ENCODE results near the gene SULT1E1. TPM values are rescaled to one million over a fixed set of nuclear protein-coding genes. Genes with fewer than 3 reads are reported as not detected.

The SULT1E1 gene
- total and polyA plus RNA-seq, 4 donors: 1.8 to 63.0 (median 20.4) TPM

- Histone ChIP-seq H3K36me3 (ENCODE audit: control insufficient read depth in 4 of 4, insufficient read depth in 3 of 4, low read depth in 1 of 4, low read length in 3 of 4) (no peaks in the 10 kb centered on the region), H3K9me3 (ENCODE audit: control insufficient read depth in 4 of 4, low read length in 3 of 4) (no peaks in the 10 kb centered on the region), H3K27me3 (ENCODE audit: control insufficient read depth in 4 of 4, insufficient read depth in 4 of 4, low read length in 3 of 4) (no peaks in the 10 kb centered on the region), H3K9ac (ENCODE audit: low read depth in 1 of 2, low read length in 2 of 2) (no peak overlapping the region), H3K4me3 (ENCODE audit: low read depth in 1 of 3, low read length in 3 of 3) (no peak overlapping the region), H3K27ac (ENCODE audit: low read depth in 1 of 2, low read length in 2 of 2) (no peak overlapping the region), H3K4me1 (ENCODE audit: control insufficient read depth in 4 of 4, insufficient read depth in 4 of 4, low read length in 3 of 4) (peaks cover 0 to 34% (median 12%) of the 10 kb centered on the region in 4 donors)
- no peak for DNase-seq (ENCODE audit: low spot score)
- 35% methylated on average over 1 of the region's 1 CpG for WGBS
- TF ChIP-seq FOXA2 (IDR thresholded peaks at IDR 0.05) (no peak), RXRA (IDR thresholded peaks at IDR 0.05) (no peak), HNF4A (conservative IDR thresholded peaks at IDR 0.05) (no peak), JUND (IDR thresholded peaks at IDR 0.05) (no peak), SP1 (IDR thresholded peaks at IDR 0.05) (no peak), TAF1 (conservative IDR thresholded peaks at IDR 0.05) (no peak)
- TF ChIP-seq, protein P1, sequence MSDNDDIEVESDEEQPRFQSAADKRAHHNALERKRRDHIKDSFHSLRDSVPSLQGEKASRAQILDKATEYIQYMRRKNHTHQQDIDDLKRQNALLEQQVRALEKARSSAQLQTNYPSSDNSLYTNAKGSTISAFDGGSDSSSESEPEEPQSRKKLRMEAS (IDR thresholded peaks at IDR 0.05): no peak
- TF ChIP-seq, protein P2, sequence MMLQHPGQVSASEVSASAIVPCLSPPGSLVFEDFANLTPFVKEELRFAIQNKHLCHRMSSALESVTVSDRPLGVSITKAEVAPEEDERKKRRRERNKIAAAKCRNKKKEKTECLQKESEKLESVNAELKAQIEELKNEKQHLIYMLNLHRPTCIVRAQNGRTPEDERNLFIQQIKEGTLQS (IDR thresholded peaks at IDR 0.05): no peak
These were observed 1.8 kb upstream of the SULT1E1 start for GRCh38 chr4:69861756-69862155.

DNA sequence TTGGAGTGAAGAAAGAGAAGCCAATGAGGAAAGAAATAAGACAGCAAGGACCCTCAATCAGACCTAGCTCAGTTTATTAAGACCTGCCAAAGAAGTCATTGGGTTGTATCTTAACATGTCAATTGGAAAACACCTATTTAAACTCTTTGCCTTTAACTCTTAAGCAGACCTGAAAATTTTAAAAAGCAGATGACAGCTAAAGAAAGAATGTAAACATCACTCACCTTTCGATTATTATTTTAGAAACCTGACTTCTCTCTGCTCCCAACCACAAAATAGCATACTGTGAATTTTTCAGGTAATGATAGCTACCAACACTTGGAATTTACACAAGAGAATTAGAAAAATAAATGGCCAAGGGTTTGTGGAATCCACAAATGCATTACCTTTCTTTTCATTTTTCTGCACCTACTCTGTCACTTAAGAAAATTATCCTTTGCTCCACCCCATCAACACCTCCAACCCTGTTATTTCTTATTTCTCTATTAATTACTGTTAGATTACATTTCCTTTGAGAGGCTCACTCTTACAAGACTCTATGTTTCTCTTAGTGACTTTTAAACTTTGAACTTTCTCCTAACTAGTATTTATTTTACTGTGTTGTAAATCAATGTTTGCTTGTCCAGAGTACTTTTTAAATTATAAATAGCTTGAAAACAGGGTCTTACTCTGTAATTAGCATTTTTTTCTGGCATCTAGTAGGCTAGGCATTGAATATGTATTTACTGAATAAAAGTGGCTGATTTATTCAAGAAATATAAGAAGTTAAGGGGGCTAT lies 765 bp upstream of the SULT1E1 start:
- WGBS: 39% methylated on average over 1 of the region's 1 CpG

More for the DNA sequence above, 765 bp upstream of the SULT1E1 start:
- TF ChIP-seq YY1 (IDR thresholded peaks at IDR 0.05) (peak; percentile 28), ZBTB33 (IDR thresholded peaks at IDR 0.05) (no peak), HNF4G (IDR thresholded peaks at IDR 0.05) (peak; percentile 16), HNF4A (conservative IDR thresholded peaks at IDR 0.05) (peak; percentile 74 to 83), FOXA1 (IDR thresholded peaks at IDR 0.05) (no peak), NR2F2 (IDR thresholded peaks at IDR 0.05) (no peak), RAD21 (IDR thresholded peaks at IDR 0.05) (no peak), GABPA (IDR thresholded peaks at IDR 0.05 in 1 of 2, conservative IDR thresholded peaks at IDR 0.05 in 1 of 2) (no peak), TAF1 (conservative IDR thresholded peaks at IDR 0.05) (no peak), SP1 (IDR thresholded peaks at IDR 0.05) (peak; percentile 29), FOXA2 (IDR thresholded peaks at IDR 0.05) (peak; percentile 9), JUND (IDR thresholded peaks at IDR 0.05) (peak in 1 of 2 donors; percentile 59), RXRA (IDR thresholded peaks at IDR 0.05) (peak; percentile 13 to 42), EGR1 (IDR thresholded peaks at IDR 0.05; ENCODE audit: low read depth in 2 of 2) (no peak)
- TF ChIP-seq, protein P2 (IDR thresholded peaks at IDR 0.05): no peak
- TF ChIP-seq, protein P3, sequence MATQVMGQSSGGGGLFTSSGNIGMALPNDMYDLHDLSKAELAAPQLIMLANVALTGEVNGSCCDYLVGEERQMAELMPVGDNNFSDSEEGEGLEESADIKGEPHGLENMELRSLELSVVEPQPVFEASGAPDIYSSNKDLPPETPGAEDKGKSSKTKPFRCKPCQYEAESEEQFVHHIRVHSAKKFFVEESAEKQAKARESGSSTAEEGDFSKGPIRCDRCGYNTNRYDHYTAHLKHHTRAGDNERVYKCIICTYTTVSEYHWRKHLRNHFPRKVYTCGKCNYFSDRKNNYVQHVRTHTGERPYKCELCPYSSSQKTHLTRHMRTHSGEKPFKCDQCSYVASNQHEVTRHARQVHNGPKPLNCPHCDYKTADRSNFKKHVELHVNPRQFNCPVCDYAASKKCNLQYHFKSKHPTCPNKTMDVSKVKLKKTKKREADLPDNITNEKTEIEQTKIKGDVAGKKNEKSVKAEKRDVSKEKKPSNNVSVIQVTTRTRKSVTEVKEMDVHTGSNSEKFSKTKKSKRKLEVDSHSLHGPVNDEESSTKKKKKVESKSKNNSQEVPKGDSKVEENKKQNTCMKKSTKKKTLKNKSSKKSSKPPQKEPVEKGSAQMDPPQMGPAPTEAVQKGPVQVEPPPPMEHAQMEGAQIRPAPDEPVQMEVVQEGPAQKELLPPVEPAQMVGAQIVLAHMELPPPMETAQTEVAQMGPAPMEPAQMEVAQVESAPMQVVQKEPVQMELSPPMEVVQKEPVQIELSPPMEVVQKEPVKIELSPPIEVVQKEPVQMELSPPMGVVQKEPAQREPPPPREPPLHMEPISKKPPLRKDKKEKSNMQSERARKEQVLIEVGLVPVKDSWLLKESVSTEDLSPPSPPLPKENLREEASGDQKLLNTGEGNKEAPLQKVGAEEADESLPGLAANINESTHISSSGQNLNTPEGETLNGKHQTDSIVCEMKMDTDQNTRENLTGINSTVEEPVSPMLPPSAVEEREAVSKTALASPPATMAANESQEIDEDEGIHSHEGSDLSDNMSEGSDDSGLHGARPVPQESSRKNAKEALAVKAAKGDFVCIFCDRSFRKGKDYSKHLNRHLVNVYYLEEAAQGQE (IDR thresholded peaks at IDR 0.05): peak; percentile 56
- TF ChIP-seq, protein P4, sequence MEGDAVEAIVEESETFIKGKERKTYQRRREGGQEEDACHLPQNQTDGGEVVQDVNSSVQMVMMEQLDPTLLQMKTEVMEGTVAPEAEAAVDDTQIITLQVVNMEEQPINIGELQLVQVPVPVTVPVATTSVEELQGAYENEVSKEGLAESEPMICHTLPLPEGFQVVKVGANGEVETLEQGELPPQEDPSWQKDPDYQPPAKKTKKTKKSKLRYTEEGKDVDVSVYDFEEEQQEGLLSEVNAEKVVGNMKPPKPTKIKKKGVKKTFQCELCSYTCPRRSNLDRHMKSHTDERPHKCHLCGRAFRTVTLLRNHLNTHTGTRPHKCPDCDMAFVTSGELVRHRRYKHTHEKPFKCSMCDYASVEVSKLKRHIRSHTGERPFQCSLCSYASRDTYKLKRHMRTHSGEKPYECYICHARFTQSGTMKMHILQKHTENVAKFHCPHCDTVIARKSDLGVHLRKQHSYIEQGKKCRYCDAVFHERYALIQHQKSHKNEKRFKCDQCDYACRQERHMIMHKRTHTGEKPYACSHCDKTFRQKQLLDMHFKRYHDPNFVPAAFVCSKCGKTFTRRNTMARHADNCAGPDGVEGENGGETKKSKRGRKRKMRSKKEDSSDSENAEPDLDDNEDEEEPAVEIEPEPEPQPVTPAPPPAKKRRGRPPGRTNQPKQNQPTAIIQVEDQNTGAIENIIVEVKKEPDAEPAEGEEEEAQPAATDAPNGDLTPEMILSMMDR (IDR thresholded peaks at IDR 0.05; ENCODE audit: low read depth, low read length, missing input control): no peak
- TF ChIP-seq, protein P1 (IDR thresholded peaks at IDR 0.05): no peak
- Histone ChIP-seq H3K27ac (ENCODE audit: low read depth in 1 of 2, low read length in 2 of 2) (peak overlapping the region in 1 of 2 donors; percentile 57), H3K36me3 (ENCODE audit: control insufficient read depth in 4 of 4, insufficient read depth in 3 of 4, low read depth in 1 of 4, low read length in 3 of 4) (no peaks in the 10 kb centered on the region), H3K9me3 (ENCODE audit: control insufficient read depth in 4 of 4, low read length in 3 of 4) (no peaks in the 10 kb centered on the region), H3K4me1 (ENCODE audit: control insufficient read depth in 4 of 4, insufficient read depth in 4 of 4, low read length in 3 of 4) (peaks cover 0 to 40% (median 12%) of the 10 kb centered on the region in 4 donors), H3K4me3 (ENCODE audit: low read depth in 1 of 3, low read length in 3 of 3) (peak overlapping the region in 1 of 3 donors; percentile 12), H3K9ac (ENCODE audit: low read depth in 1 of 2, low read length in 2 of 2) (peak overlapping the region in 1 of 2 donors; percentile 42), H3K27me3 (ENCODE audit: control insufficient read depth in 4 of 4, insufficient read depth in 4 of 4, low read length in 3 of 4) (no peaks in the 10 kb centered on the region)
- no peak for DNase-seq (ENCODE audit: low spot score)
